Hindlimb muscle (tissue), 1 donor: ENCODE results near the gene RAD51B. TPM values are rescaled to one million over a fixed set of nuclear protein-coding genes. Genes with fewer than 3 reads are reported as not detected.
"Not testable (repeated sequence)": the region's sequence is repeated elsewhere in the genome, so short reads cannot be mapped to it uniquely, and the experiment has no call there.

Source experiments
- DNase-seq: peaks from one replicate; pipeline ENCODE4 v3.0.0-alpha.2; 2013
- polyA plus RNA-seq: library from polyadenylated mRNA; unstranded; fragments of 120-200 nt; gene quantifications from one replicate; pipeline ENCODE4 v1.2.1, GENCODE V29; 2013; ENCODE audit not compliant: insufficient read length

RAD51B gene
- polyA plus RNA-seq, 1 donor: 10.2 TPM

GRCh38 chr14:67951529-67952135 lies 132.1 kb downstream of the RAD51B start:
- DNase-seq: peak; percentile 40

- DNase-seq: no peak
These were observed 132.8 kb downstream of the RAD51B start for GRCh38 chr14:67952381-67952780.

DNA sequence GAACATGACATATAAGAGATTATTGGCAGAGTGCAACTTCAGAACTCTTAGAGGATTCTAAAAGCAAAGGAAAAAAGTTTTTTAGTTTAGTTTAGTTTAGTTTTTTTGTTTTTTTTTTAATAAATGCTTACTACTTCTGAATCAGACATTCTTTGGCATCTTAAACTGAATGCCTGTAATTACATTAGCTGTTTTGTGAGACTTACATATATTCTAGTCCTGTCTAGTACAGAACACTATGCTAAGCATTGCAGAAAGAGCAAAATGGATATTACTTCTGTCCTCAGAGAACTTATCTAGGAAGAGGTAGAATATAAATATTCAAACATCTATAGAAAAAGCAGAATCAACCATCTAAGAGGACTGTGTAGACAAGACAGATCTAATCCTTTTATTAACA lies 133.2 kb downstream of the RAD51B start:
- DNase-seq: no peak

- DNase-seq: no peak
These were observed 135.7 kb downstream of the RAD51B start for GRCh38 chr14:67955261-67955660.

GRCh38 chr14:67957946-67958345 lies 138.4 kb downstream of the RAD51B start:
- no peak for DNase-seq

DNA sequence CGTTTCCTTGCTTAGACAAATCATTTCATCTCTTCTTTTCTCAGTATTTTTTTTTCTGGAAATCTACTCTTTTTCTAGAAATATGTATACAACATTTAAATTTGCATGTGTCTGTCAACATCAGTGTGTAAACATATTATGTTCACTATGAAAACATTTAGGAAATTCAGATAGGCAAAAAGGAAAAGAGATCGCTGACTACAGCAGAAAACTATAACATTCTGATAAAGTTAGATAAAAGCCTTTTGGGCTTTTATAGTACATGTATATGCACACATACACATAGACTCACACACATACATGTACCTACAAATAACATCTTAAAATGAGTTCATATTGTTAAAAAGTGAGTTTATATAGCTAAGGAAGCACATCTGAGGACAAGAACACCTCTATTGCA lies 142.1 kb downstream of the RAD51B start:
- no peak for DNase-seq

GRCh38 chr14:67962215-67962644 lies 142.7 kb downstream of the RAD51B start:
- no peak for DNase-seq

DNA sequence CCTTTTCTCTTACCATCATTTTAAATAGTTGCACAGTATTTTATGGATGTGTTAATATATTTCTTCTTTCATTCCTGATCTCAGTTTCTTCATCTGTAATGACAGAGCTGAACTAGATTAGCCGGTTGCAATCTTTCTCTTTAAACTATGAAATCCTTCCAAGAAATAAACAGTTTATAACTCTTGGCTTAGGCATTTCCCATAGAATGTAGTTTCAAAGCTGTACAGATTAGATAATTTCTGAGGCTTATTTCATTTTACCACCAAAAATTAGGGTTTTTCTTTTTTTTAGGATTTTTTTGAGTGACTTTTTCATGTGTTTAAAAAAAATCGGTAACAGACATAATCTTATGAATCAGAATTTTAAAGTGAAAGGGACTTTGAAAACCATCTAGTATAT lies 144.0 kb downstream of the RAD51B start:
- no peak for DNase-seq

GRCh38 chr14:67963960-67964812 lies 144.6 kb downstream of the RAD51B start:
- DNase-seq: no peak

GRCh38 chr14:67965696-67966095 lies 146.1 kb downstream of the RAD51B start:
- no peak for DNase-seq

DNA sequence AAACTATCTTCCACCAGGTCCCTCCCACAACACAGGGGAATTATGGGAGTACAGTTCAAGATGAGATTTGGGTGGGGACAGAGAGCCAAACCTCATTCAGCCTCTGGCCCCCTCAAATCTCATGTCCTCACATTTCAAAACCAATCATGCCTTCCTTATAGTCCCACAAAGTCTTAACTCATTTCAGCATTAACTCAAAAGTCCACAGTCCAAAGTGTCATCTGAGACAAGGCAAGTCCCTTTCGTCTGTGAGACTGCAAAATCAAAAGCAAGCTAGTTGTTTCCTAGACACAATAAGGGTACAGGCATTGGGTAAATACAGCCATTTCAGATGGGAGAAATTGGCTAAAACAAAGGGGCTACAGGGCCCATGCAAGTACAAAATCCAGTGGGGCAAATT lies 147.6 kb downstream of the RAD51B start:
- DNase-seq: no peak

DNA sequence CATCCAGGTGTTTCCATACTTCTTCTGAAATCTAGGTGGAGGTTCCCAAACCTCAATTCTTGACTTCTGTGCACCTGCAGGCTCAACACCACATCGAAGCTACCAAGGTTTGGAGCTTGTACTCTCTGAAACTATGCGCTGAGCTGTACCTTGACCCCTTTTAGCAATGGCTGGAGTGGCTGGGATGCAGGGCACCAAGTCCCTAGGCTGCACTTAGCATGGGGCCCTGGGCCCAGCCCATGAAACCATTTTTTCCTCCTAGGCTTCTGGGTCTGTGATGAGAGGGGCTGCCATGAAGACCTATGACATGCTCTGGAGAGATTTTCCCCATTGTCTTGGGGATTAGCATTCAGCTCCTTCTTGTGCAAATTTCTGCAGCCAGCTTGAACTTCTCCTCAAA lies 148.4 kb downstream of the RAD51B start:
- not testable (repeated sequence) for DNase-seq

DNA sequence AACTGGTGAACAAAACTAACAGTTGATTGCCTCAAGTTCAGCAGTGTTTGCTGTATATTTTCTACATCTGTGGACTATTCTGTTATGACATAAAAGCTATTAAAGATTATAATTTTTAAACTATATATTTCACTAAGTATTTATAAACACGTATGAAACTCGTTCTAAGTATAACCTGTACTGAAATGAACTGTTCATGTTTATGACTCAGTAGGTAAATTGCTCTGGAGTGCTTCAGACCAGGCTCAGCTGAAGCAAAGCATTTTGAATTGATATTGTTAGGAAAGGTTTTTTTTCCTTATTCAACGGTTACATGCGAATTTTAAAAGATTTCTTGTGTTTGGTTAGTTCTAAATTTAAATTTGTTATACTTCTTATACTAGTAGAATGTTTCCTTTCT lies 151.3 kb downstream of the RAD51B start:
- no peak for DNase-seq

DNA sequence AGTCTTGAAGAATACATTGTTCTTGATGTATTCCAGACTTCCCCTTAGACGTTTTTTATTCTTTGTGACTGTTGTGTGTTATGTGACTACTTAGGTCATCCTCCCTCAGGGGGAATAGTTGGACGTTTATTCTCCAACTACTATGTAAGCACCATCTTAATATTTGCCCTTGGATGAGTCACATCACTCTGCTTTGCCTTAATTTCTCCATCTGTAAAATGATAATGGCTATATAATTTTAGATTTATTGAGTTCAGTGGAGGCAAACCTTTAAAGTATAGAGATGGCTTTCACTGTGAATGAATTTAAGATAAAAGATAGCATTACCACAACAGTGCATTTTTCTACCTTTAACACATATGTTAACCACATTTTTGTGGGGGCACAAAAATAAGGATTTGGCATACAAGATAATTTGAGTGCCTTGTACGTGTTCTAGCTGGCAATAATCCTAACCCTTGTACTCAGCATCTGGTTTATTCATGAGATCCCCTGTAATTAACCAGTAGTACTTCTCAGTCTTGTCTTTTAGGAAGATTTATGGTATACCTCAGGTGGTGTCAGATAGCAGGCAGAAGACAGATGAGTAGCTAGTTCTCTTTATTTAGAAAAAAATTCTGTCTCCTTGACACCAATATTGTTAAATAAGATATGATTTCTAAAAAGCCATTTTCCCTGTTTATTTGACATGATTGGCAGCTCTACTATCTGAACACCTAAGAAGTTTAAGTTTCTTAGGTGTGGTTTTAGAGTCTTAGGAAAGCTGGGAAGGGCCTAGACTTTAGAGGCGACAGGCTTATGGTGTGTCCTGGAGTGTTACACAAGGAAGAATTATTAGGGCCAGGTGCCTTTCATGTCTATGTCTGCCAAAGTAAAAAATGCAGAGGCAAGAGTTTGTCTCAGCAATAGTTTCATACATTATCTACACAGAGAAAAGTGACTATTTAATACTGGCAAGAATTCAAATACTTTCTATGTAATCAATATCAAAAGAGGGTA lies 152.3 kb downstream of the RAD51B start:
- no peak for DNase-seq

GRCh38 chr14:67973436-67973835 lies 153.9 kb downstream of the RAD51B start:
- no peak for DNase-seq

DNA sequence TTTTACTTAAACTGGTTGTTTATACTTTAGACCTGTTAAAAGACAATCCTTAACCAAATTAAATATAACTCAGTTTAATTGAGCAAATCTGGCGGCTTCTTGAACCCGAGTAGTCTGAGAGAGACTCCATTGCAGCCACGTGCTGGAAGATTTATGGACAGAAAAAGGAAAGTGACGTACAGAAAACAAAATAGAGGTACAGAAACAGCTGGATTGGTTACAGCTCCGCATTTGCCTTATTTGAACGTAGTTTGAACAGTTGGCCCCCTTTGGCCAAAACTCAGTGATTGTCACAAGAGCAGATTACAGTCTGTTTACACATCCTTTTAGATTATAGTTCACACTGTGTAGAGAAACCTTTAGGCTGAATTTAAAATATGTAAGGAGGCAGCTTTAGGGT lies 155.9 kb downstream of the RAD51B start:
- no peak for DNase-seq

DNA sequence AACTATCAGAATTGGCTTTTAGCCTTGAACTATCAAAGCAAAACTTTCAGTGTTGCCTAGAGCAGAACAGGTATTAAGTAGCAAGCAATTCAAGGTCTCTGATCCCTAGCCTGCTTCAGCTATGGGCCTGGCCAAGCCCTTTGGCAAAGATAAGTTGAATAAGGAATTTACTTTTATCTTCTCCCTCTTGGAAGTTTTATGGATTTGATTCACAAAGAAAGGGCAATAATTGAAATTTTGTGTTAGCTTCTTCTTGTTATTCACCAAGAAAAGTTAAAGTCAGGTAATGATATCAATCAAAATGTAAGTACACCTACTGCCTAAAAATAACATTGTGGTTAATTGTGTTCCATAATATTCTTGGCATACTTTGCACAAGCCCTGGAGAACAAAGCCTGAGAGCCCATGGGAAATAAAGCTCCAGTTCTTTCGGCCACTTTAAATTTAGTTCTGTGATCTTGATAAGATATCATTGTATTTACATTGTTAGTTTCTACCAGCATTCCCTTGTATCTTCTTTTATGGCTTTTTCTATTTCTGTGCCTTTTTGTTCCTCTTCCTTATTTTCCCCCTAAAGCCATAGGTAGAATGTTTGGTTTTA lies 158.0 kb downstream of the RAD51B start:
- no peak for DNase-seq

- no peak for DNase-seq
These were observed 159.2 kb downstream of the RAD51B start for GRCh38 chr14:67978749-67979148.

- DNase-seq: no peak
These were observed 163.4 kb downstream of the RAD51B start for GRCh38 chr14:67982711-67983608.

DNA sequence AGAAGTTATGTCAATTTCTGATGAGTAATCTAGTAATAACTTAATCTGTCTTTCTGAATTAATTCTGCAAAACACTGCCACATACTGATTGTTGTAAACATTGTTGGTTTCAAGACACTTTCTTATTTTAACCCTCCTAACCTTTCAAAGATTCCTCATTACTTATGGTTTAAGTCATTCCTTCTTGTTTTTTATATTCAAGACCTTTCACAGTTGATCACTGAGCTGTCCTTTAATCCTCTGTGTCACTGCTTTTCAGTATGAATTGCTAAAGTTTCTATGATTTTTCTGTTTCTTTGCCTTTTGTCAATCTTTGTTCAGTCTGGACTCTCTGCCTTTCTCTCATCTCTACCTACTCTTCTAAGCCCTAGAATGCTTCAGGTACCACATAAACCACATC lies 164.7 kb downstream of the RAD51B start:
- DNase-seq: no peak

DNA sequence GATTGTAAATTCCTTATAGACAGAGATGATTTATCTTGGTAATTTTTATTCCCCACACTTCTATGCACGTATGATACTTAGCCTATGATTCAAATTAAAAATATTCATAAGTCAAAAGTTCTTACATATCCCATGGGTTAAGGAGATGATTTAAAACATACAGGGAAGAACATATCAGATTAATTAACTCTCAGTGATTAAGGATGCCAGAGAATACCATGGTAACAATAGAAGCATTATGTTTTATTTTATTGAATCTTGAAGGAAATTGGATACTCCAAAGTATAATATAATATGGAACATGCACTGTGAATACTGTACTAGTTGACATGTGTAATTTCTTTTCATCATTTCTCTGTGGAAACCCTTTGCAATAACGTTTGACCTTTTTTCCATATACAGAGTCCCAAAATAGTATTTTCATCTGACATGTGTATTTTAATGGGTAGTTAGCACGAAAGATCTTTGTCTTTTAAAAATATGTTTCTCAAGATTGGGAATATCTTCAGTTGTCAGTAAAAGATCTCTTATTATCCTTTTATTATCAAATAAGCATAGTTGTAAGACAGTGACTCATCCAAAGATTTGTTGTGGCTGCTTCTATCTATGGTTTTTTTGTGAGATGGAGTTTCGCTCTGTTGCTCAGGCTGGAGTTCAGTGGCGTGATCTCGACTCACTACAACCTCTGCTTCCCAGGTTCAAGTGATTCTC lies 166.7 kb downstream of the RAD51B start:
- no peak for DNase-seq
